NCI-H2227 (cell line): Measurements from ENCODE around the gene GUCA1A.
"Not testable (repeated sequence)": the region's sequence is repeated elsewhere in the genome, so short reads cannot be mapped to it uniquely, and the experiment has no call there.

Experiments used
- DNase-seq: peaks from one replicate; lab custom pipeline; 2025; ENCODE audit not compliant: unreplicated experiment; lab: John Stamatoyannopoulos, UW

Gene GUCA1A

GRCh38 chr6:42202131-42202915, 29.2 kb downstream of the GUCA1A start:
- not testable (repeated sequence) for DNase-seq

DNA sequence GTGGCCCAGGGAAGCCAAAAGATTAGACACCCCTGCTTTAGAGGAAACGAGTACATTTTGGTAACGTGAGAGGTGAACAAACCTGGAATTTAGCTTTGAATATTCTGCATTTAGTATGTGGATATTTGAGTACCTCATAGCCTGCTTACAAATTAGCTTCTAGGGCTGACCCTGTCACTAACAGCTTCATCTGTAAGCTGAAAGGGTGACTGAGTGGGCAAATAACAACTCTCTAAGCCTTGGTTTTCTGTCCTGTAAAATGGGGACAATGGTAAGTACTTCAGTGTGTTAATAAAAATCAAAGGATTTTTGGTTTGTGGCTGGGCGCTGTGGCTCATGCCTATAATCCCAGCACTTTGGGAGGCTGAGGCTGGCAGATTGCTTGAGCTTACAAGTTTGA, 30.0 kb downstream of the GUCA1A start:
- DNase-seq, result no peak

GRCh38 chr6:42204768-42205282, 31.7 kb downstream of the GUCA1A start:
- no peak for DNase-seq

- not testable (repeated sequence) for DNase-seq
Observed at GRCh38 chr6:42207559-42207958, 34.4 kb downstream of the GUCA1A start.

- peak; percentile 50 for DNase-seq
Observed at GRCh38 chr6:42210551-42210950, 37.4 kb downstream of the GUCA1A start.

DNA sequence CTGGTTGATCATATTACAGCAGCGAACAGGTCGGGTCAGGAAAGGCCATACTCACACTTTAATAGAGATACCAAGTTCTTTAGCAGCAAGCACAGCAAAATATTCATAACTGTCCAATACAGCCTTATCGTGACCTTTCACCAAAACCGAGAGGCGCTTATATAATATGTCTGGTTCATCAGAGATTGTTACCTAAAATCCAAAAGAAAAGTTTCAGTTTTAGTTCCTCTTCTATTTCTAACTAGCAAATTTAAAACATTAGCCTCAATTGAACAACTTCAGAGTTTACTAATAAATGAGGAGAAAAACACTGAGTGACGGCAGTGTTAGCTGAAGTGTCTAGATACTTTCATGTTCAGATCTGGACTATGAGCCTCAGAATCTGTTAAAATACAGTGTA, 38.6 kb downstream of the GUCA1A start:
- no peak for DNase-seq

DNA sequence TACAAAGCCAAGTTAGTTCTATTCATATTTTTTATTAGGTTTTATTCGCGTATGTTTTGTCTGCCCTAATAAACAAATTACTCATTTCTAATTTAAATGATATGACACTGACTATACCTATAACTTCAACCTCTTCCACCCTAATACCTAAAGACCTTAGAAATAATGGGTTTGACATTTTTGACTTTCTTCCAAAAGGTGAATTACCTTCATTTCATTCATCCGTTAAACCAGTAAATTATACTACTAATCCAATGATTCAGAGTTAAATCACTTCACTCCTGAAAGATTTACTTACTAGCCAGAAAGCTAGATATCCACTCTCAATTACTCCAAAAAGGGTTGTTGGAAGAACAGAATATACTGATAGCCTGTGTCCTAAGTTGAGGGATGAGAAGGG, 39.3 kb downstream of the GUCA1A start:
- no peak for DNase-seq

- not testable (repeated sequence) for DNase-seq
Observed at GRCh38 chr6:42216495-42216894, 43.3 kb downstream of the GUCA1A start.

- no peak for DNase-seq
Observed at GRCh38 chr6:42217157-42217518, 44.0 kb downstream of the GUCA1A start.

DNA sequence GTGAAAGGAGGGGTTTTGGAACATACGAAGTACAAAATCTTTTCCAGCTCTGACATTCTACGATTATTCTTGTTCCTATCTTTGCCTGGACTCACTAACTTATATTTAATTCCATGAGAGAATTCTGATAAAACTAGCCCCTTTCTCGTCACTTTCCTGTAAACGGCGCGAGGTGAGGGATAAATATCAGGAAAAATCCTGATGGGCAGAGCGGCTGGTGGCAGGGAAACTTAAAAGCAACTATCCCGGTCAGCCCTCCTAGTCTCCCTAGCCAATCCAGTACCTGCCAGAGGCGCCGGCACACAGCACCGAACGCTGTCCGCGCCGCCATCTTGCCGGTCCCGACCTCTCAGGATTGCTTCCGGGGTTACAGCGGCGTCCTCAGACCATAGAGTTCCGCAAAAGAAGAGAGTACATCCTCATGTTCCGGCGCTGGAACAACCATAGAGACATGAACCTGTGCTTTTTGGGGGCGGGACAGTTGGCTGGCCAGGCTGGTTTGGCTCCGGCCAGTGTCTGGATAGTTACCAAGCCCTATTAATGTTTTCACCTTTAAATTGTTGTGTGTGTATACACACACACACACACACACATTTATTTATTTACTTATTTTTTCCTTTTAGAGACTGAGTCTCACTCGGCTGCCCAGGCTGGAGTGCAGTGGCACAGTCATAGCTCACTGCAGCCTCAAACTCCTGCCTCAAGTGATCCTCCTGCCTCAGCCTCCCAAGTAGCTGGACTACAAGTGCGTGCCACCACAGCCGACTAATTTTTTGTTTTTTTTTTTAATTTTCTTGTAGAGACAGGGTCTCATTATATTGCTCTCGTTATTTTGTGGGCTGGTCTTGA, 44.6 kb downstream of the GUCA1A start, which contains the start of gene MRPS10:
Gene MRPS10, minus strand, starts transcription at position 343 of the 849 bp plus-strand sequence. Its CDS starts 12 bp downstream, at position 331.
- peak; percentile 92 for DNase-seq

DNA sequence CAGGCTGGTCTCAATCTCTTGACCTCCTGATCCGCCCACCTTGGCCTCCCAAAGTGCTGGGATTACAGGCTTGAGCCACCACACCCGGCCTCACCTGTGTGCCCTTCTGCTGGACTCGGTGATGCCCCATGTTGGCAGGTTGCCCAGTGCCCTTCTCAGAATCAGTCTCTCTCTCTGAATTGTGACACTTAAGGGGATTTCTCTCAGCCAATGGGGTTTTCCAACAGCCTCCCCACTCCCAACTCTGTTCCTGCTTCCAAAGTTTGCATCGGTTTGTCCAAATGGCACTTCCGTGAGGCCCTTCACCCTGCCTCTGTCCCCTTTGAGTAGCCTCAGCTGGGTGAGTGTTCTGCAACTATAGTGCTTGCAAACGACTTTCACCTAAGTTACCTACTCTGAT, 47.6 kb downstream of the GUCA1A start:
- DNase-seq, result no peak

DNA sequence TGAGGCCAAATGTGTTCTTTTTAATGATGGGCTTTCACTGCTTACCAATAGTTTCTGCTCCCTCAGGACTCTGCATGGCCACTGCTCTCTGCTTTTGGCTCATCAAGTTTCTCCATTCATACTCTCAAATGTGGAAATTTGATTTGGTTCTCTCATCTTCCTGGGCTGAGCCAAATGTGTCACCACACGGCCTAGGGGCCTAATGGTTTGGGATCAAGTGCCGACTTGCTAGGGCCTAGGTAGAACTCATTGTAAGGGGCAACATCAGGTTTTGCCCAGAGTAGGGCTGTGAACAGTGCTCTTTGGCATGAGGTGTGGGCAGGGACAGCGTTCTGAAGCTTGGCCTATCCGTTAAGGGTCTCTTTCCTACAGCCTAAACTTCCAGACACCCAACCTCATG, 48.4 kb downstream of the GUCA1A start:
- DNase-seq, result no peak

GRCh38 chr6:42222448-42222847, 49.3 kb downstream of the GUCA1A start:
- no peak for DNase-seq

- DNase-seq, result no peak
Observed at GRCh38 chr6:42224222-42225028, 51.3 kb downstream of the GUCA1A start.

DNA sequence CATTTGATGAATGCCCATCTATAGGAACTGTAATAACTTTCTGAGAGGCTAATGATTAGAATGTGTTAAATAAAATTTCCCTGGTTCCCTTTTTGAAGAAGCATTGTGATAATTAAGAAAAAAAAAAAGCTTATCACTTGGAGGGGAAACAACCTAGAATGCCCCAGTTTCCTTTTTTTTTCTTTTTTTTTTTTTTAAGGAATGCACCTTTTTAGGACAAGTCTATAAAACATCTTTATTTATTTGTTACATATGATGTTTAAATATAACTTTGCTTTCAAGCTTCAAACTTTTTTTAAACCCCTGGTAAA, 51.8 kb downstream of the GUCA1A start:
- no peak for DNase-seq

DNA sequence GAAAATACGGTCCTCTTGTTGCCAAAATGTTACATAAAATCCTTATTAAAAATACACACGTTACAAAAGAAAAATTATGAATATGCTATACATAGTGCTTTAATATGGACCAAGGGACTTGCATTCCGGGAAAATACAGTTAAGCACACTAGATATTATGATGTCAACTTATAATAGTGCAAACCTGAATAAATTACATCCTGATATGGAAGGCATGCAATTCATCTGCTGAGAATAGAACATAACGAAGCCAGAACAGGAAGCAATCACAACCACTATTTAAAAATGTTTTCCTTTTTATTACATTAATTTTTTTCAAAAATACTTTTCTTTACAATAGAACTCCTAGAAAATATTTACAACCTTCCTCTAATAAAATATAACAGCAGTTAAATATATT, 52.3 kb downstream of the GUCA1A start:
- no peak for DNase-seq

DNA sequence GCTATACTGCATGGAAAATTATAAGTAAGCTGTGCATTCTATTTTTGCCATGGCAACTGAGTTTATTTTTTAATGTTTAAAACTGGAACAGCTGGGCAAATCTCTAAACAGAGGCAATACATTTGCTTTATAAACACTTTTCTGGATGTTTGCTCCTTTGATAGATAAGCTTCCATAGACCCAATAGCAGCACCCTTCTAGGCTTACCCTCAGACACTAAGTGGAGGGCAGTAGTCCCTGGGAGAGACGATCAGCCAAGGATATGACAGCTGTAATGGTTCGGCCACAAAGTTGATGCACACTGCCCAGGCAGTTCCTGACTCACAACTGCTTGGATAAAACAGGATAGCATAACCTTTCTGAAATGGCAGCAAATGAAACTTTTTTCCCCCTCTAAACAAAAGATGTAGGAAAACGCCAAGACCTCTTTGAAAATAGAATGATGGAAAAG, 53.0 kb downstream of the GUCA1A start:
- DNase-seq, result no peak

GRCh38 chr6:42226645-42227143, 53.5 kb downstream of the GUCA1A start:
- DNase-seq, result no peak

GRCh38 chr6:42227173-42227850, 54.1 kb downstream of the GUCA1A start:
- DNase-seq, result no peak

GRCh38 chr6:42228305-42228704, 55.1 kb downstream of the GUCA1A start:
- DNase-seq, result no peak
